ENCODE results near the gene GAB4. TPM values are rescaled to one million over a fixed set of nuclear protein-coding genes. Genes with fewer than 3 reads are reported as not detected.
A peak's percentile ranks its signal among the peaks of the same experiment; 100 is the strongest.

Gene GAB4, protein sequence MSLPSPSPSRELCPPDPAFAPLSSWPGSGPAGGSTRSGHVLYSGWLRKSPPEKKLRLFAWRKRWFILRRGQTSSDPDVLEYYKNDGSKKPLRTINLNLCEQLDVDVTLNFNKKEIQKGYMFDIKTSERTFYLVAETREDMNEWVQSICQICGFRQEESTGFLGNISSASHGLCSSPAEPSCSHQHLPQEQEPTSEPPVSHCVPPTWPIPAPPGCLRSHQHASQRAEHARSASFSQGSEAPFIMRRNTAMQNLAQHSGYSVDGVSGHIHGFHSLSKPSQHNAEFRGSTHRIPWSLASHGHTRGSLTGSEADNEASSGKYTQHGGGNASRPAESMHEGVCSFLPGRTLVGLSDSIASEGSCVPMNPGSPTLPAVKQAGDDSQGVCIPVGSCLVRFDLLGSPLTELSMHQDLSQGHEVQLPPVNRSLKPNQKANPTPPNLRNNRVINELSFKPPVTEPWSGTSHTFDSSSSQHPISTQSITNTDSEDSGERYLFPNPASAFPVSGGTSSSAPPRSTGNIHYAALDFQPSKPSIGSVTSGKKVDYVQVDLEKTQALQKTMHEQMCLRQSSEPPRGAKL
- under 1 TPM in 2 of 5 experiments, not detected in 3; 0.22 to 0.61 TPM for total RNA-seq
- not detected for polyA plus RNA-seq
- total RNA-seq = not detected

DNA sequence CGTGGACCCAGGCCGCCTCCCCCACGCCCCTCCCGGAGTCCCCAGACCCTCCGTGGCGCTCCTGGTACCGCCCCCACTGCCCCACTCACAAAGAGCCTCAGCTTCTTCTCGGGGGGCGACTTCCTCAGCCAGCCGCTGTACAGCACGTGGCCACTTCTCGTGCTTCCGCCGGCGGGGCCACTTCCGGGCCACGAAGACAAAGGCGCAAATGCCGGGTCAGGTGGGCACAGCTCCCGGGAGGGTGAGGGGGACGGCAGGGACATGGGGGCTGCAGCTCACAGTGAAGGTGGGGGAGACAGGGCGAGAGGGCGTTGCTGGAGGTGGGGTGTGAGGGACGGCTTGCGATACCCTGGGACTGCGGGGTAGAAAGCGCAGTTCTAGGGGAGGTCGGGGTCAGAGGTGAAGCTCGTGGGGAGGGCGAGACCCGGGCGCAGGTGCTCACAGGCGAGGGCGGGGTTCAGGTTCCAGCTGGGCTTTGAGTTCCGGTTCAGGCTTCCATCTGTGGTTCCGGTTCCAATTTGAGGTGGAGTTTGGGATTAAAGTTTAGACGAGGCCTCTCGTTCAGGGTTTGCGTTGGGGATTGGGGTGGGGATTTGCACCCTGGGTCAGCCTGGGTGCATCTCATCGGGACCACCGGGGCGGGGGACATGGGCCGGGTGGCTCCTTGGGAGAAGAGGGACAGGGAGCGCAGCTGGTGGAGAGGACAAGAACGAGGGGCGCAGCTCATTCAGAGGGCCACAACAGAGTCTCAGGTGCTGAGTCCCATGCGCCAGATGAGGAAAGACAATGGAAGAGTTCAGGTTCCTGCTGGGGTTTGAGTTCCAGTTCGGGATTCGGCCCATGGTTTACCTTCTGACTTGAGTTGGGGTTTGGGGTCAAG is at the start of gene GAB4:
Gene GAB4, minus strand, starts transcription at position 371 of the 880 bp plus-strand sequence. Its CDS starts 108 bp downstream, at position 263.
- peaks cover 4 to 44% (median 15%) of the 10 kb centered on the region in 11 donors for H3K9me3 Mint-ChIP-seq
- intact Hi-C loops (cut with micrococcal nuclease) = no loop called here
- Histone ChIP-seq H3K27ac (ENCODE audit: low read depth, low read length) (no peak within 1 kb of the TSS), H3K27me3 (ENCODE audit: control insufficient read depth in 2 of 2, insufficient read depth in 2 of 2, low read length in 2 of 2) (peaks cover 0 to 4% of the 10 kb centered on the region in 2 donors), H3K9me3 (ENCODE audit: control insufficient read depth in 2 of 3, low read length in 3 of 3) (no peaks in the 10 kb centered on the region), H3K4me1 (ENCODE audit: control insufficient read depth in 2 of 2, insufficient read depth in 2 of 2, low read length in 2 of 2) (no peaks in the 10 kb centered on the region), H3K36me3 (ENCODE audit: control insufficient read depth in 2 of 3, insufficient read depth in 3 of 3, low read length in 3 of 3) (no peaks in the 10 kb centered on the region), H3K4me3 (ENCODE audit: low read length) (no peak within 1 kb of the TSS)
- peak within 1 kb of the TSS in 2 of 10 donors; percentile 16 to 57 for H3K4me3 Mint-ChIP-seq
- CTCF ChIA-PET = no interaction called here
- POLR2A ChIA-PET = no interaction called here
- peaks cover 0 to 4% (median 0%) of the 10 kb centered on the region in 5 donors for H3K36me3 Mint-ChIP-seq
- H3K27me3 Mint-ChIP-seq = peaks cover 21 to 78% (median 55%) of the 10 kb centered on the region in 5 donors
- ATAC-seq (no peak), DNase-seq (no peak)
- H3K27ac Mint-ChIP-seq = no peak within 1 kb of the TSS
- H3K4me1 Mint-ChIP-seq = no peaks in the 10 kb centered on the region

DNA sequence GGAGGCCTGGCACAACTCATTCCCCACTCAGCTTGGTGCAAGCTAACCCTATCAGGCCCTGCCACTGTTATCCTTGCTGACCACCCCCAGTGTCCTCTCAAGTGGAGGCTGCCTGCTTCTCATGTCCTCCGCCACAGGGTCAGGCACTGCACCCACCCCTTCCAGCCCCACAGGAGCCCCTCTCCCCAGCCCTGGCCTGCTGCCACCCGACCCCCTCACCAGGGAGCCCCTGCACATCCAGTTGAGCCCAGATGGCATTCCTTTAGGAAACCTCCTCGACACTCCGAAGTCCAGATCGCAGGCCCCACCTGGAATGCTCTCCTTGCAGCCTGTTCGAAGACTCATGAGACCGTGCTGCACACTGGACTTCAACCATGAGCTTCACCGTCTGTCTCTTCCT is 48.8 kb upstream of the GAB4 start:
- Histone ChIP-seq H3K9me3 (ENCODE audit: control insufficient read depth in 2 of 3, low read length in 3 of 3) (no peaks in the 10 kb centered on the region), H3K27ac (ENCODE audit: low read depth, low read length) (no peak overlapping the region), H3K4me3 (ENCODE audit: low read length) (no peak overlapping the region), H3K4me1 (ENCODE audit: control insufficient read depth in 2 of 2, insufficient read depth in 2 of 2, low read length in 2 of 2) (peaks cover 0 to 4% of the 10 kb centered on the region in 2 donors), H3K27me3 (ENCODE audit: control insufficient read depth in 2 of 2, insufficient read depth in 2 of 2, low read length in 2 of 2) (no peaks in the 10 kb centered on the region), H3K36me3 (ENCODE audit: control insufficient read depth in 2 of 3, insufficient read depth in 3 of 3, low read length in 3 of 3) (no peaks in the 10 kb centered on the region)
- H3K4me3 Mint-ChIP-seq = no peak overlapping the region
- DNase-seq (no peak), ATAC-seq (no peak)
- no peaks in the 10 kb centered on the region for H3K36me3 Mint-ChIP-seq
- H3K27me3 Mint-ChIP-seq = peaks cover 0 to 14% (median 0%) of the 10 kb centered on the region in 5 donors
- ChIA-PET POLR2A (no interaction called here), CTCF (interaction anchor here (0.6 to 1.5 kb wide), 3 partner anchors 131 to 445 kb away, joined by 3 to 7 read pairs (median 3); no protein-coding TSS in a partner anchor)
- intact Hi-C loops (cut with micrococcal nuclease) = no loop called here
- no peaks in the 10 kb centered on the region for H3K9me3 Mint-ChIP-seq
- peaks cover 0 to 7% (median 5%) of the 10 kb centered on the region in 7 donors for H3K4me1 Mint-ChIP-seq
- H3K27ac Mint-ChIP-seq = peak overlapping the region in 1 of 9 donors; percentile 23

DNA sequence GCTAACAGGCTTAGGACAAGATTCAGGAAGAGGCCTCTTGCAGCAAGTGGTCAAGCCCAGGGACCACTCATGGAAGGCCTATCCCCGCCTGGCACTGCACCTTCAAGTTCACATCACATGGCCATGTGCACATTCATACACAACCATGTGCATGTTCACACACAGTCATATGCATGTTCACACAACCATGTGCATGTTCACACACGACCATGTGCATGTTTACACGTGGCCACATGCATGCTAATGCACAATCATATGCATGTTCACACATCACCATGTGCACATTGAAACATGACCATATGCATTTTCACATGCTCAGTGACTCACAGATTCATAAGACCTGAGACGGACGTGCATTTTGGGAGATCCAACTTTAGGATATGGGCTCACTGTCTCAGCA is 48.0 kb upstream of the GAB4 start:
- Histone ChIP-seq H3K4me3 (ENCODE audit: low read length) (no peak overlapping the region), H3K27ac (ENCODE audit: low read depth, low read length) (no peak overlapping the region), H3K36me3 (ENCODE audit: control insufficient read depth in 2 of 3, insufficient read depth in 3 of 3, low read length in 3 of 3) (no peaks in the 10 kb centered on the region), H3K9me3 (ENCODE audit: control insufficient read depth in 2 of 3, low read length in 3 of 3) (no peaks in the 10 kb centered on the region), H3K27me3 (ENCODE audit: control insufficient read depth in 2 of 2, insufficient read depth in 2 of 2, low read length in 2 of 2) (no peaks in the 10 kb centered on the region), H3K4me1 (ENCODE audit: control insufficient read depth in 2 of 2, insufficient read depth in 2 of 2, low read length in 2 of 2) (peaks cover 0 to 4% of the 10 kb centered on the region in 2 donors)
- no peaks in the 10 kb centered on the region for H3K9me3 Mint-ChIP-seq
- CTCF ChIA-PET = no interaction called here
- H3K27me3 Mint-ChIP-seq = peaks cover 0 to 15% (median 0%) of the 10 kb centered on the region in 5 donors
- no peak overlapping the region for H3K4me3 Mint-ChIP-seq
- intact Hi-C loops (cut with micrococcal nuclease) = no loop called here
- no peak for DNase-seq
- no peaks in the 10 kb centered on the region for H3K36me3 Mint-ChIP-seq
- POLR2A ChIA-PET = no interaction called here
- H3K4me1 Mint-ChIP-seq = peaks cover 0 to 7% (median 5%) of the 10 kb centered on the region in 7 donors
- ATAC-seq = no peak
- no peak overlapping the region for H3K27ac Mint-ChIP-seq

DNA sequence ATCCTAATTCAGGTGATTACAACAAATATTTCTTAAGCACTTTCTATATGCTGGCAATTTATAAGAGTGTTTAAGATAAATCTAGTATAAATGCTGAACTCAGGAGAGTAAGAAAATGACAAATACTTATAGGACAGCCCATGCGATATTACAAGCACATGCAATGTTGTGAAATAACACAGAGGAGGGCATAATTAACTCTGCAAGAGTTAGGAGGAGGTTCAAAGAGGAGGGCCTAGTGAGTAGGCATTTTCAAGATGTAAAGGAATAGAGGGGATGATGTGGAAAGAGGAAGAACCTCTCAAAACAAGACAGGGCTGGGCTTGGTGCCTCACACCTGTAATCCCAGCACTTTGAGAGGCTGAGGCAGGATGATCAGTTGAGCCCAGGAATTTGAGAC is 39.6 kb upstream of the GAB4 start:
- intact Hi-C loops (cut with micrococcal nuclease) = no loop called here
- Histone ChIP-seq H3K9me3 (ENCODE audit: control insufficient read depth in 2 of 3, low read length in 3 of 3) (no peaks in the 10 kb centered on the region), H3K27ac (ENCODE audit: low read depth, low read length) (no peak overlapping the region), H3K36me3 (ENCODE audit: control insufficient read depth in 2 of 3, insufficient read depth in 3 of 3, low read length in 3 of 3) (no peaks in the 10 kb centered on the region), H3K4me1 (ENCODE audit: control insufficient read depth in 2 of 2, insufficient read depth in 2 of 2, low read length in 2 of 2) (no peaks in the 10 kb centered on the region), H3K27me3 (ENCODE audit: control insufficient read depth in 2 of 2, insufficient read depth in 2 of 2, low read length in 2 of 2) (no peaks in the 10 kb centered on the region), H3K4me3 (ENCODE audit: low read length) (no peak overlapping the region)
- Mint-ChIP-seq H3K27me3 (peaks cover 0 to 6% (median 0%) of the 10 kb centered on the region in 5 donors), H3K4me1 (peaks cover 0 to 2% (median 0%) of the 10 kb centered on the region in 7 donors), H3K27ac (peak overlapping the region in 1 of 9 donors; percentile 32), H3K9me3 (no peaks in the 10 kb centered on the region), H3K36me3 (peaks cover 0 to 4% (median 0%) of the 10 kb centered on the region in 5 donors), H3K4me3 (no peak overlapping the region)
- ChIA-PET POLR2A (no interaction called here), CTCF (no interaction called here)
- DNase-seq (no peak), ATAC-seq (peak; percentile 16)

DNA sequence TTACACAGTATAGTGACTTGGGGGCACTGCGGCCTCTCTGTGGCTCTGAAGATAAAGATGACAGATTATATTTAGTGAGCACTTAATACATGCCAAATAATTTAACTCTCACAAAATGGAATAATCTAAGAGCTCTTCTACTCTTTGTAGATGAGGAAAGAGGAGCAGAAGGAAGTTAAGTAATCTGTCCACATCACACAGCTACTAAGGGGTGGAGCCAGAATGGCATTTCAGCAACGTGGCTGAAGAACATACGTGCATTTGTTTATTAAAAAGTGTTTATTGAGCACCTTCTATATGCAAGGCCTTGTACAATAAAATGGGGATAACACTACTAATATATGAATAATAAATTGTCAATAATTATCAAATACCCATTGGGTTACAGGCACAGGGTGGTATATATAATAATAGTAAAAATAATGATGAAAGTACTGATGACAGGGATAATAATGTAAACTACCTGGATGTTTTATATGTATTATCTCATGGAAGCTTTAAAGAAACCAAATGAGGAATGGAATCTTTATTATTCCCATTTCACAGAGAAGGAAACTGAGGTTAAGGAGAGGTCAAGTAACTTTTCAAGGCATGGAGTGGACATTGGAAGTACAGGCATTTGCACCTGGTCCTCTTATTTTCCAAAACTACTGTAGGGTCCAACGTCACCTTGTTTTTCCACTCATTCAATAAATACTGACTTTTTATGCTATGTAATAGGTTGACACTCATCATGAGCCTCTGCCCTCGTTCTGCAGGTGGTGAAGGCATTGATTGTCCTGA is 38.7 kb upstream of the GAB4 start:
- no peaks in the 10 kb centered on the region for H3K9me3 Mint-ChIP-seq
- Histone ChIP-seq H3K4me3 (ENCODE audit: low read length) (no peak overlapping the region), H3K9me3 (ENCODE audit: control insufficient read depth in 2 of 3, low read length in 3 of 3) (no peaks in the 10 kb centered on the region), H3K27me3 (ENCODE audit: control insufficient read depth in 2 of 2, insufficient read depth in 2 of 2, low read length in 2 of 2) (no peaks in the 10 kb centered on the region), H3K4me1 (ENCODE audit: control insufficient read depth in 2 of 2, insufficient read depth in 2 of 2, low read length in 2 of 2) (no peaks in the 10 kb centered on the region), H3K36me3 (ENCODE audit: control insufficient read depth in 2 of 3, insufficient read depth in 3 of 3, low read length in 3 of 3) (no peaks in the 10 kb centered on the region), H3K27ac (ENCODE audit: low read depth, low read length) (no peak overlapping the region)
- peaks cover 0 to 6% (median 0%) of the 10 kb centered on the region in 5 donors for H3K27me3 Mint-ChIP-seq
- intact Hi-C loops (cut with micrococcal nuclease) = no loop called here
- H3K4me1 Mint-ChIP-seq = peaks cover 0 to 2% (median 0%) of the 10 kb centered on the region in 7 donors
- peaks cover 0 to 4% (median 0%) of the 10 kb centered on the region in 5 donors for H3K36me3 Mint-ChIP-seq
- H3K27ac Mint-ChIP-seq = no peak overlapping the region
- no peak for DNase-seq
- ATAC-seq = no peak
- no peak overlapping the region for H3K4me3 Mint-ChIP-seq
- POLR2A ChIA-PET = no interaction called here
- CTCF ChIA-PET = no interaction called here

DNA sequence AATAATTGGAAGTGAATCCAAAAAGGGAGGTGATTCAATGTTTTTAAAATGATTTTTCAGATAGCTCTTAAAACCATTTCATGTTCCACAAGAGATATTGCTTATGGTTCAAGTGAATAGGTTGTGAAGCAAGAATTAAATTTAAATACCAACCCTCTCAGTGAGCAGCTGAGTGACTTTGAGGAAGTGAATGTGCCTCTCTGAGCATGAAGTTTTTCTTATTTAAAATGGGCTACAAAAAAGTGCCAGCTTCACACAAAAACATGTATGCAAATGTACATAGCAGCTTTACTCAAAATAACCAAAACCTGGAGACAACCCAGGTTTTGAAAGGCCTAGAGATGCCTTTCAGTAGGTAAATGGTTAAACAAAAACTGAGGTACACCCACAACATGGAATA is 35.5 kb upstream of the GAB4 start:
- H3K27ac ChIP-seq (ENCODE audit: low read depth, low read length) = no peak overlapping the region
- ATAC-seq = no peak
- H3K4me3 ChIP-seq (ENCODE audit: low read length) = no peak overlapping the region
- Mint-ChIP-seq H3K36me3 (peaks cover 0 to 4% (median 0%) of the 10 kb centered on the region in 5 donors), H3K9me3 (no peaks in the 10 kb centered on the region), H3K4me3 (no peak overlapping the region), H3K27me3 (peaks cover 0 to 5% (median 0%) of the 10 kb centered on the region in 5 donors), H3K27ac (no peak overlapping the region), H3K4me1 (peaks cover 0 to 2% (median 0%) of the 10 kb centered on the region in 7 donors)
- DNase-seq = no peak
- intact Hi-C loops (cut with micrococcal nuclease) = no loop called here
- POLR2A ChIA-PET = no interaction called here
- CTCF ChIA-PET = no interaction called here
- no peaks in the 10 kb centered on the region for H3K9me3 ChIP-seq (ENCODE audit: control insufficient read depth in 2 of 3, low read length in 3 of 3)
- no peaks in the 10 kb centered on the region for H3K27me3 ChIP-seq (ENCODE audit: control insufficient read depth in 2 of 2, insufficient read depth in 2 of 2, low read length in 2 of 2)
- H3K4me1 ChIP-seq (ENCODE audit: control insufficient read depth in 2 of 2, insufficient read depth in 2 of 2, low read length in 2 of 2) = no peaks in the 10 kb centered on the region
- H3K36me3 ChIP-seq (ENCODE audit: control insufficient read depth in 2 of 3, insufficient read depth in 3 of 3, low read length in 3 of 3) = no peaks in the 10 kb centered on the region

Data from naive thymus-derived CD4-positive, alpha-beta T cell (primary cell).